Stimulated activated naive CD8-positive, alpha-beta T cell treated with anti-CD3 and anti-CD28 coated beads, Interleukin-15, Interleukin-2, amounts not matched to agents 100 ng/mL and 50 ng/mL, for 24 hours (primary cell): ENCODE measurements around the gene ENAH.
"Not testable (repeated sequence)": the region's sequence is repeated elsewhere in the genome, so short reads cannot be mapped to it uniquely, and the experiment has no call there.

Source experiments
- H3K27ac Mint-ChIP-seq: one replicate; pipeline ENCODE4 v1.8.0; 2021; ENCODE audit warnings: mild to moderate bottlenecking, mixed read lengths
- H3K27me3 Mint-ChIP-seq: one replicate; pipeline ENCODE4 v1.8.0; 2021; ENCODE audit warnings: mixed read lengths
- H3K36me3 Mint-ChIP-seq: one replicate; pipeline ENCODE4 v1.8.0; 2021; ENCODE audit warnings: low read depth, mixed read lengths
- H3K4me1 Mint-ChIP-seq: one replicate; pipeline ENCODE4 v1.8.0; 2021; ENCODE audit warnings: low read depth, mixed read lengths
- H3K4me3 Mint-ChIP-seq: one replicate; pipeline ENCODE4 v1.8.0; 2021; ENCODE audit warnings: mild to moderate bottlenecking, mixed read lengths
- H3K9me3 Mint-ChIP-seq: one replicate; pipeline ENCODE4 v1.8.0; 2021; ENCODE audit warnings: mixed read lengths

Gene ENAH

GRCh38 chr1:225473266-225473665, 179.7 kb downstream of the ENAH start:
- not testable (repeated sequence) for H3K36me3 Mint-ChIP-seq, H3K9me3 Mint-ChIP-seq, H3K27me3 Mint-ChIP-seq, H3K4me3 Mint-ChIP-seq
- peak overlapping the region; percentile 3 for H3K27ac Mint-ChIP-seq
- H3K4me1 Mint-ChIP-seq = peaks cover 47% of the 10 kb centered on the region

- Mint-ChIP-seq H3K9me3 (no peaks in the 10 kb centered on the region), H3K27me3 (no peaks in the 10 kb centered on the region), H3K4me1 (peaks cover 39% of the 10 kb centered on the region), H3K27ac (no peak overlapping the region), H3K36me3 (no peaks in the 10 kb centered on the region), H3K4me3 (no peak overlapping the region)
Measured at GRCh38 chr1:225471453-225472301, 181.2 kb downstream of the ENAH start.

GRCh38 chr1:225471109-225471452, 181.8 kb downstream of the ENAH start:
- Mint-ChIP-seq H3K36me3 (no peaks in the 10 kb centered on the region), H3K4me3 (no peak overlapping the region), H3K27ac (no peak overlapping the region), H3K9me3 (no peaks in the 10 kb centered on the region), H3K27me3 (no peaks in the 10 kb centered on the region), H3K4me1 (peaks cover 39% of the 10 kb centered on the region)

GRCh38 chr1:225470211-225471108, 182.5 kb downstream of the ENAH start:
- Mint-ChIP-seq H3K4me1 (peaks cover 41% of the 10 kb centered on the region), H3K27ac (no peak overlapping the region), H3K4me3 (no peak overlapping the region), H3K9me3 (no peaks in the 10 kb centered on the region), H3K36me3 (no peaks in the 10 kb centered on the region), H3K27me3 (no peaks in the 10 kb centered on the region)

GRCh38 chr1:225469051-225469450, 183.9 kb downstream of the ENAH start:
- peaks cover 39% of the 10 kb centered on the region for H3K4me1 Mint-ChIP-seq
- H3K27me3 Mint-ChIP-seq = no peaks in the 10 kb centered on the region
- no peaks in the 10 kb centered on the region for H3K9me3 Mint-ChIP-seq
- no peaks in the 10 kb centered on the region for H3K36me3 Mint-ChIP-seq
- peak overlapping the region; percentile 87 for H3K4me3 Mint-ChIP-seq
- H3K27ac Mint-ChIP-seq = peak overlapping the region; percentile 99

GRCh38 chr1:225468270-225469020, 184.5 kb downstream of the ENAH start:
- peaks cover 35% of the 10 kb centered on the region for H3K4me1 Mint-ChIP-seq
- peak overlapping the region; percentile 99 for H3K27ac Mint-ChIP-seq
- H3K27me3 Mint-ChIP-seq = no peaks in the 10 kb centered on the region
- peak overlapping the region; percentile 87 for H3K4me3 Mint-ChIP-seq
- H3K36me3 Mint-ChIP-seq = no peaks in the 10 kb centered on the region
- no peaks in the 10 kb centered on the region for H3K9me3 Mint-ChIP-seq

GRCh38 chr1:225467193-225468020, 185.5 kb downstream of the ENAH start:
- Mint-ChIP-seq H3K4me1 (peaks cover 36% of the 10 kb centered on the region), H3K4me3 (peak overlapping the region; percentile 87), H3K9me3 (no peaks in the 10 kb centered on the region), H3K27me3 (no peaks in the 10 kb centered on the region), H3K36me3 (no peaks in the 10 kb centered on the region), H3K27ac (peak overlapping the region; percentile 99)

- no peaks in the 10 kb centered on the region for H3K36me3 Mint-ChIP-seq
- H3K9me3 Mint-ChIP-seq = no peaks in the 10 kb centered on the region
- peak overlapping the region; percentile 99 for H3K27ac Mint-ChIP-seq
- peak overlapping the region; percentile 87 for H3K4me3 Mint-ChIP-seq
- H3K4me1 Mint-ChIP-seq = peaks cover 40% of the 10 kb centered on the region
- no peaks in the 10 kb centered on the region for H3K27me3 Mint-ChIP-seq
Measured at GRCh38 chr1:225466848-225467192, 186.1 kb downstream of the ENAH start.

- Mint-ChIP-seq H3K27ac (peak overlapping the region; percentile 71), H3K36me3 (no peaks in the 10 kb centered on the region), H3K27me3 (no peaks in the 10 kb centered on the region), H3K9me3 (no peaks in the 10 kb centered on the region), H3K4me3 (no peak overlapping the region), H3K4me1 (peaks cover 48% of the 10 kb centered on the region)
Measured at GRCh38 chr1:225465793-225466517, 187.0 kb downstream of the ENAH start.

GRCh38 chr1:225464851-225465792, 187.8 kb downstream of the ENAH start:
- Mint-ChIP-seq H3K4me3 (no peak overlapping the region), H3K4me1 (peaks cover 56% of the 10 kb centered on the region), H3K36me3 (no peaks in the 10 kb centered on the region), H3K9me3 (no peaks in the 10 kb centered on the region), H3K27me3 (no peaks in the 10 kb centered on the region), H3K27ac (peak overlapping the region; percentile 88)

- Mint-ChIP-seq H3K27me3 (no peaks in the 10 kb centered on the region), H3K27ac (peak overlapping the region; percentile 40), H3K36me3 (no peaks in the 10 kb centered on the region), H3K9me3 (no peaks in the 10 kb centered on the region), H3K4me3 (no peak overlapping the region), H3K4me1 (peaks cover 67% of the 10 kb centered on the region)
Measured at GRCh38 chr1:225462714-225463574, 190.0 kb downstream of the ENAH start.

- H3K27ac Mint-ChIP-seq = no peak overlapping the region
- H3K4me1 Mint-ChIP-seq = peaks cover 68% of the 10 kb centered on the region
- no peaks in the 10 kb centered on the region for H3K27me3 Mint-ChIP-seq
- H3K4me3 Mint-ChIP-seq = no peak overlapping the region
- no peaks in the 10 kb centered on the region for H3K9me3 Mint-ChIP-seq
- H3K36me3 Mint-ChIP-seq = no peaks in the 10 kb centered on the region
Measured at GRCh38 chr1:225462429-225462713, 190.6 kb downstream of the ENAH start.
